NOMO-1 (cell line): ENCODE results near the gene PDE6A.

Experiments
- DNase-seq, 2 experiments: peaks; one replicate each; lab custom pipeline; 2025; ENCODE audit not compliant: unreplicated experiment in 2 of 2; lab: John Stamatoyannopoulos, UW

Gene PDE6A

DNA sequence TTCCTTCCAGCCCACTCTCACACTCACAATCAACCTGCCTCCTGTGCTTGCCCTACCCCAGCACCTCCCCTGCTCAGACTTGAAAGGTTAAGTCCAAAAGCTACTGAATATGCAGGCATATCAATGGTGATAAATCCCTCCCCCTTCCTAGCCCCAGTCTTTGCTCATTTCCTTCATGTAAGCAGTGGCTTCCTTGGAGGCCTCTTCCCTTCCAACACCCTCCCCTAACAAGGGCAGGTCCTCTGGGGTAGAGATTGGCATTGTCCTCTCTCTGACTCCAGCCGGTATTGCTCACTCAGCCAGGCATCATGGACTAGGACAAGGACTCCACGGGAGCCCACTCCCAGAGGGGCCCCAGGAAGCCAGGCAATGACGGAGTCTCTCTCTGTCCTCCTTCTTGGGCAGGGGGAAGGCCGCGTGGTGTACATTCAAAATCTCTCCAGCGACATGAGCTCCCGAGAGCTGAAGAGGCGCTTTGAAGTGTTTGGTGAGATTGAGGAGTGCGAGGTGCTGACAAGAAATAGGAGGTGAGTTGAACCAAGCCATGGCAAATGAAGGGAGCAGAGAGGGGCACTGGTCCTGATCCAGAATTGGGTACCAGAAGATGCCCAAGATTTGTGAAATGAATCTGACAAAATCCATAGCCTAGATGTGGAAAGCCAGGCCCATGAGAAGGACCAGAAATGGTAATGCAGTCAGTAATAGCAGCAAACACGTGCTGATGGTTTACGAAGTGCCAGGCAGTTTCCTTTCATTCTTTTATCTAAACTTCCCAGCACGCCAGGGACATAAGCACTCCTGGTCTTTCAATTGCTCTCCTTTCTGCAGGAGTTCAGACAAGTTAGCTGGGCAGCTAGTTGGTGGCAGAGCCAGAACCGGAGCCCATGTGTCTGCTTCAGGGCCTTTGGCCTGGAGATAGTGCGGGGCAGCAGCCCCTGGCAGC, 102.5 kb downstream of the PDE6A start:
- no peak for DNase-seq

DNA sequence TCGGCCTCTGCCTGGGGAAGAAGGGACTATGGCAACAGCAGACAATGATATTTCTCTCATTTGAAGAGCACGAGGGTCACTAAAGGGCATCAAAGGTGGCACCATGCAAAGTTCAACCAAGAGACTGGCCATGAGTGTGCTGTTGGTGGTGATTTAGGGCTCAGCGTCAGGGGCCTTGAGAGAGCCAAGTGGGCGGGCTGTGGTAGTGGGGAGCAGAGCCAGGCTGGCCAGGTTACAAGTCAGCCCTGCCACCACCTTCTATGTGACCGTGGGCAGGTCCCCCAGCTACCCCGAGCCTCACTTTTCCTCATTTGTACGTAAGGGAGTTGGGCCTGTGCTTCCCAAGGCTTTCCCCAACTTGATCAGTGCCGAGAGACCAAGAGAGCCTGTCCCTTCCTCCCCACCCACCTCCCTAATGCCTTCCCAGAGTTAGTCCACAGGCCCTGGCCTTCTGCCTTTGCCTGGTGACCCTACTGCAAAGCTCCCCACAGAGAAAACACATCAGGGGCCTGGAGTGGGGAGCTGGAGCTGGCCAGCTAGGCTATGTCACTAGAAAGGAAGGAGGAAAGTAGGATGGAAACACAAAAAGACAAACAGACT, 104.3 kb downstream of the PDE6A start:
- DNase-seq = no peak

DNA sequence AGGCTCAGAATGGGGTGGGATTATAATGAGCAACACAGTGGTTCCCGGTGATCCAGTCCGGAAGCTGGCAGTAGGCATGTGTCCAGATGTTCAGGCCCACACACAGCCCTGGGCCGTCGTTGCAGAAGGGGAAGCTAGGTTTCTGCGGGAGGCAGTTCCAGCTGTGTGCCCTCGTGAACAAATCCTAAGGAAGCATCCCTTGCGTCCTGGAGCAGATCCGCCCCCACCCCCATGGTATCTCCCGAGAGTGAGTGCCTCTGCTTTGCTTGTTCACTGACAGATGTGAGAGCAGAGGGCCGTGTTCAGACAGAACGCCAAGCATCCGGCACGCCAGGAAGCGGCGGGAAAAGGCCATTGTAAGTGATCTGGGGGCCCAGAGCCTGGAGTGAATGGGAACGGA, 104.8 kb downstream of the PDE6A start:
- DNase-seq = no peak

DNA sequence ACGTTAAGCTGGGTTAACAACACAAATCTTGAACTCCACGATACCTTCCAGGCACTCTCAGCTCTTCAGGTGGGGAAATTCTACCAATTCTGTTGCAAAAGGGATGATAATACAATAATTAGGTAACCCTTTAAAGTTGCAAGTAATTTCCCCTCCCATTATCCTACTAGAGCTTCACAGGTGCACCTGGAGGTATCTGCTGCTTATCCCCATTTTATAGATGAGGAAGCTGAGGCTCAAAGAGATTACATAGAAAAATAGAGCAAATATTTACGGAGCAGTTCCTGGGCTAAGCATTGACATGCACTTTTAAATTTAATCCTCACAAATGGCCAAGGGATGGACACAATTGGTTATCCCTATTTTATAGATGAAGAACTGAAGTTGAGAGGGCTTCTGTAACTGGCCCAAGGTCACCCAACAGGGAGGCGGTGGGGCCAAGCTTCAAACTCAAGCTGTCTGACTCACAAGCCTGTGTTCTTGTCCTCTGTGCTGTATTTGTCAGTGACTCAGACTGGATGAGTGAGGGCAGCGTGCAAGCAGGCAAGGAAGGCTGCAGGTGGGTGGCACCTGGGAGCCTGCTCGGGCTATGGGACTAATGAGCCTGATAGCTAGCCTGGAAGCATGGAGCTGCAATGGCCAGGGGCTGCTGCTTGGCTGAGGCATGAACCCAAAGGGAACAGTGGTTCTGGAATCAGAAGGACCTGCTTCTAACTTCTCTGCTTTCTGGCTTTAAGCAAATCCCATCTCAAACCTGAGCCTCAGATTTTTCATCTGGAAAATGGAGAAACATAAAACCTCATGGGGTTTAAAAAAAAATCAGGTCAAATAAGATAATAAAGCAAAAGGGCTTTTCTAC, 105.5 kb downstream of the PDE6A start:
- no peak for DNase-seq

DNA sequence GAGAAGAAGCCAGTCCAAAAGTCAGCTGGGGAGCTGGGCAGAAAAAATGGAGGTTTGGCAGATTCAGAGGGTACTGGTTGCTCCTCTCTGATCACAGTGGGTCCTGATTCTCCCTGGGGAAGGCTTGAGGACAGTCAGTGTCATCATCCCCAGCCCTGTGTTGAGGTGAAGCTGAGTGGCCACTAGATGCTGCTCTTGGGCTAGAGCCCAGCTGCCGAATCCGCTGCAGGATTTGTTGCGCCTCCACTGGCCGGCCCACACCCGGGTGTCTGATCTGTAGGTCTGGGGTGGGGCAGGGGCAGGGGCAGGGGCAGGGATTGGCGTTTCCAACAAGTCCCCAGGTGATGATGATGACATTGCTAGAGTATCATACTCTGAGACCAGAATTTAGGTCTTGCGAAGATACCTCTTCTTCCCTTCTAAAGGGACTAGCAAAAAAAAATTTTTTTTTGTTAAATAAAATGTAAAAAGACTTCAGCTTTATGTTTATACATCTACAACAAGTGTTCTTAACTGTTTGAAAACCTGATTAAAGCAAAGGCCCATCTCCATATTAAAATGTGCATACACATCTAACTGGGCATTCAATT, 106.8 kb downstream of the PDE6A start:
- DNase-seq = peak in 1 of 2 experiments; percentile 29

DNA sequence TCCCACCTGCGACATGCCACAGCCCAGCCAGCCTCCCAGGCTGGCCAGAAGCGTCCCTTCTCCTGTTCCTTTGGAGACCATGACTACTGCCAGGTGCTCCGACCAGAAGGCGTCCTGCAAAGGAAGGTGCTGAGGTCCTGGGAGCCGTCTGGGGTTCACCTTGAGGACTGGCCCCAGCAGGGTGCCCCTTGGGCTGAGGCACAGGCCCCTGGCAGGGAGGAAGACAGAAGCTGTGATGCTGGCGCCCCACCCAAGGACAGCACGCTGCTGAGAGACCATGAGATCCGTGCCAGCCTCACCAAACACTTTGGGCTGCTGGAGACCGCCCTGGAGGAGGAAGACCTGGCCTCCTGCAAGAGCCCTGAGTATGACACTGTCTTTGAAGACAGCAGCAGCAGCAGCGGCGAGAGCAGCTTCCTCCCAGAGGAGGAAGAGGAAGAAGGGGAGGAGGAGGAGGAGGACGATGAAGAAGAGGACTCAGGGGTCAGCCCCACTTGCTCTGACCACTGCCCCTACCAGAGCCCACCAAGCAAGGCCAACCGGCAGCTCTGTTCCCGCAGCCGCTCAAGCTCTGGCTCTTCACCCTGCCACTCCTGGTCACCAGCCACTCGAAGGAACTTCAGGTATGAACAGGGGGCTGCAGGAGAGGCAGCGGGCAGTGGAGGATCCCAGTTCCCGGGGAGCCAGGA, 108.0 kb downstream of the PDE6A start:
- DNase-seq = no peak

DNA sequence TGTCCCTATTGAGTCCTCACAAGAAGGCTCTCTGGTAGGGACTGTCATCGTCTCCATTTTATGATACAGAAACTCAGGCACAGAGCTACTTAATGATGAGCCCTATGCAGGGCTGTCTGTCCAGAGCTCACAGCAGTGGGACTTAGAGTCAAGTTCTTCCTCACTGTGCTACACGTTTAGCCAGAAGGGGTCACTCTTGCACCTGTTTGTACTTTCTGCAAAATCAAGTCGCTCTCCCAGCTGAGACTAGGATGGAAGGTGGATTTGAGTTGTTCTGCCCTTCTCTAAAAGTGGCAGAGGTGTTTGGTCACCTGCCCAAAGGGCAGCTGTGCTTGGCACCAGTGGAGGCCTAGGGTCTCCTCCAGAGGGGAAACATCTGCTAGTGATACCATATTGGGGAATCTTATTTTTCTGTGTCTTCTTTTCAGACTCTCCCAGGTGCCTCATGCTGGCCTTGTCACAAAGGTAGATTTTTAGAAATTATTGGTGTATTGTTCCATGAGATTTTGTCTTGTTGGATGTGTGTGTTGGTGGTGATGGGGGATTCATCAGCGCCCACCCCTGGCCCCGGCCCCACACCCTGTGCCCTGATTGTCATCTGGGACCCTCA, 110.2 kb downstream of the PDE6A start:
- DNase-seq = peak in 1 of 2 experiments; percentile 48

DNA sequence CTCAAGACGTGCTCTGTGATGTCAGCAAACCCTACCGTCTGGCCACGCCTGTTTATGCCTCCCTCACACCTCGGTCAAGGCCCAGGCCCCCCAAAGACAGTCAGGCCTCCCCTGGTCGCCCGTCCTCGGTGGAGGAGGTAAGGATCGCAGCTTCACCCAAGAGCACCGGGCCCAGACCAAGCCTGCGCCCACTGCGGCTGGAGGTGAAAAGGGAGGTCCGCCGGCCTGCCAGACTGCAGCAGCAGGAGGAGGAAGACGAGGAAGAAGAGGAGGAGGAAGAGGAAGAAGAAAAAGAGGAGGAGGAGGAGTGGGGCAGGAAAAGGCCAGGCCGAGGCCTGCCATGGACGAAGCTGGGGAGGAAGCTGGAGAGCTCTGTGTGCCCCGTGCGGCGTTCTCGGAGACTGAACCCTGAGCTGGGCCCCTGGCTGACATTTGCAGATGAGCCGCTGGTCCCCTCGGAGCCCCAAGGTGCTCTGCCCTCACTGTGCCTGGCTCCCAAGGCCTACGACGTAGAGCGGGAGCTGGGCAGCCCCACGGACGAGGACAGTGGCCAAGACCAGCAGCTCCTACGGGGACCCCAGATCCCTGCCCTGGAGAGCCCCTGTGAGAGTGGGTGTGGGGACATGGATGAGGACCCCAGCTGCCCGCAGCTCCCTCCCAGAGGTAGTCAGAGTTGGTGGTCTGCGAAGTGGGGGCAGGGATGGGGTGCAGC, 111.3 kb downstream of the PDE6A start:
- DNase-seq = no peak

DNA sequence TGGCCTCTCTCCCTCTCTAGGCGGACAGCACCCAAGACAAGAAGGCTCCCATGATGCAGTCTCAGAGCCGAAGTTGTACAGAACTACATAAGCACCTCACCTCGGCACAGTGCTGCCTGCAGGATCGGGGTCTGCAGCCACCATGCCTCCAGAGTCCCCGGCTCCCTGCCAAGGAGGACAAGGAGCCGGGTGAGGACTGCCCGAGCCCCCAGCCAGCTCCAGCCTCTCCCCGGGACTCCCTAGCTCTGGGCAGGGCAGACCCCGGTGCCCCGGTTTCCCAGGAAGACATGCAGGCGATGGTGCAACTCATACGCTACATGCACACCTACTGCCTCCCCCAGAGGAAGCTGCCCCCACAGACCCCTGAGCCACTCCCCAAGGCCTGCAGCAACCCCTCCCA, 112.0 kb downstream of the PDE6A start:
- DNase-seq = no peak

DNA sequence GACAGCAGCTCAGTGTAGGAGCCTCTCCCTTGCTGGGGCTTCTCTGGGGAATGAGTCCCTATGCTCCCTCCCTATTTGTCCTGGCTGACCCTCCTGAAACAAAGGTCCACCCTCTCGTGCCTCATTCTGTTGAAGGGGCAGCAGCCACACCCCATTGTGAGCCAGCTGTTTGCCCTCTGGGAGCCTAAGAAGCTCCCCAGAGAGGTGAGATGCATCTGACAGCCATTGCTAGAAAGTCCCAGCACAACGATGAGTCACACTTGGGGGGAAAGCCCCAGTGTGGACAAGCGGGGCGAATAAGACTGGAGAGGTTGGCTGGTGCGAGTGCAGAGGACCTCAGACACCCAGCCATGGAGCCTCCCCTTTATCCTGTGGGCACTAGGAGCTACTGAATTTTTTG, 113.1 kb downstream of the PDE6A start:
- DNase-seq = no peak

DNA sequence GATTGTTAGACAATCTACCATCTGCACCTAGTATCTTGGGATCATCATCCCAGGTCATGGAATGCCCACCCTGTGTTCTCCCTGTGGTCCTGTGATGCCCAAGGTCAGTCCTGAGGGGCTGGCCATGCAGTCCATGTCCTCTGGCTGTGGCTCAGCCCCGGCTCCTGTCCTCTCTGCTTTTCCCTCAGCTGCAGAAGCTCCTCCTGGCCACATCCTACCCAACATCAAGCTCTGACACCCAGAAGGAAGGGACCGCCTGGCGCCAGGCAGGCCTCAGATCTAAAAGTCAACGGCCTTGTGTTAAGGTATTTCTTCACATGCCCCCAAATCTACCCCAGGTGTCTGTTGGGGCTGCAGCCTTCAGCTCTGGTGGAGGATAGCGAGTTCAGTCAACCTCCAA, 114.0 kb downstream of the PDE6A start:
- no peak for DNase-seq

DNA sequence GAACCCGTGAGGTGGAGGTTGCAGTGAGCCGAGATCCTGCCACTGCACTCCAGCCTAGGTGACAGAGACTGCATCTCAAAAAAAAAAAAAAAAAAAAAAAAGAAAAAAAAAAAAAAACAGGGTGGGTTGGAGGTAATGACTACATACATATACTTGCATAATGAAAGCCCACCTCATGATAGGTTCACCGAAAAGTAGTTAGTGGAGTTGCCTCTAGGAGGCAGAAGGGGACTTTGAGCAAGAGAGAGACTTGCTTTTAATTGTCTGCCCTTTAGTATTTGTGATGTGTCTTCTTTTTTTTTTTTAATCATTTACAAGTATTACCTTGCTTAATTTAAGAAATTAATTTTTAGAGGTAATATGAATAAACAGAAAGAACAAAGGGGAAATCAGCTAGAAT, 114.6 kb downstream of the PDE6A start:
- no peak for DNase-seq

DNA sequence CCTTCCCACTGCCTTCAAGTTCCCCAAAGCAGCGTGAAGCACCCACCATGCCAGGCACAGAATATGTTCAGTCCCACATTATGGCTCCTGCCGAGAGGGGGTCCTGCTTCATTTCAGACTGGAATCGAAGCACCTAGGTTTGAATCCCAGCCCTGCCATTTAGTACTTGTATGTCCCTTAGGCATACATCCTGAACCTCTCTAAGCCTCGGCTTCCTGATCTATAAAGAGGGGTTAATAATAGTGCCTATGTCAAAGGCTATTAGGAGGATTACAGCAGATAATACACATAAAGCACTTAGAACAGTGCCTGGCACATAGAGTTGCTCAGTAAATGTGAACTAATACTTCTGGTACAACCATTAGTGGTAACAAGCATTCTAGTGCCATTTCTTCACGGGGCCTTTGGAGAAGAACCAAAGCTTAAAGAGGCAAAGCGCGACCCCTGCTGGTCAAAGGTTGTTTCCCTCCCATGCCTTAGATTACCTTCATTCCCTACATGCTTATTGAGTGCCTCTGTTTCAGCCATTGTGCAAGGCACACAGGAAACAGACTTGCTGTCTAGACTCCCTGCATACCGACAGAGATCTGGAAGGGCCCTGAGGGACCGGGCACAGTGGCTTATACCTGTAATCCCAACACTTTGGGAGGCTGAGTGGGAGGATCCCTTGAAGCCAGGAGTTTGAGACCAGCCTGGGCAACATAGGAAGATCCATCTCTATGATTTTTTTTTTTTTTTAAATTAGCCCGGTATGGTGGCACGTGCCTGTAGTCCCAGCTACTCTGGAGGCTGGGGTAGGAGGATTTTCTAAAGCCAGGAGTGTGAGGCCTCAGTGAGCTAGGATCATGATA, 116.2 kb downstream of the PDE6A start:
- peak; percentile 76 to 89 for DNase-seq

DNA sequence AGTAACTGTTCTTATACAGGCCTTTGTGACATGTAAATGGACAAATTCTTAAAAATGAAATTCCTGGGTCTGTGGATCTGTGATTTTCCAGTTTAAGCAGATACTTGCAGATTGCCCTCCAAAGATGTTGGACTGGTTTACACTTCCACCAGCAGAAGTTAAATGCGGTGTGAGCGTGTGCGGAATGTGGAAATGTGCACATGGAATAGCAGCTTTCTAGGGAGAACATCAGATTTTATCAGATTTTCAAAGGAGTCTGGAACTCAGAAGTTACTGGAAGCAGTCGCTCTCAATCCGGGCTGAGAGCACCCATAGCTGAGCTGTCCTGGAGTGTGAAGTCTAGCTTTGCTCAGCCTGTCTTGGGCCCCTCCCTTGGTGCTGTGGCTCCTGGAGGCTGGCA, 117.0 kb downstream of the PDE6A start:
- DNase-seq = no peak

DNA sequence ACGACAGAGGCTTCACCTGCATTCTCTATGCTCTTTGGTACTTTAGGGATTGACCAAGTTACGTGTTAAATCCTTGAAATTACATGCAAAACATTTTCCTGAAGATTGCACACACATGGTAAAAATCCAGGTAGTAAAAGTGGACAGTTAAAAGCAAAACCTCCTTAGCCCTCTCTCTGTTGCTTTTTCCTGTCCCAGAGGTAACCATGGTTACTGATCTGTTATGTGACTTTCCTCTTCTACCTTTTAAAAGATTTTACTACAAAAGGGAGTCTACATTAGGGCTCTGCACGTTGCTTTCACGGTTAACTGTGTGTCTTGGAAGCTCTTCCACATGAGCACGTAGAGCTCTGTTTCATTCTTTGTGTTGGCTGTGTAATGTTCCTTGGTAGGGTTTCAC, 117.5 kb downstream of the PDE6A start:
- no peak for DNase-seq

DNA sequence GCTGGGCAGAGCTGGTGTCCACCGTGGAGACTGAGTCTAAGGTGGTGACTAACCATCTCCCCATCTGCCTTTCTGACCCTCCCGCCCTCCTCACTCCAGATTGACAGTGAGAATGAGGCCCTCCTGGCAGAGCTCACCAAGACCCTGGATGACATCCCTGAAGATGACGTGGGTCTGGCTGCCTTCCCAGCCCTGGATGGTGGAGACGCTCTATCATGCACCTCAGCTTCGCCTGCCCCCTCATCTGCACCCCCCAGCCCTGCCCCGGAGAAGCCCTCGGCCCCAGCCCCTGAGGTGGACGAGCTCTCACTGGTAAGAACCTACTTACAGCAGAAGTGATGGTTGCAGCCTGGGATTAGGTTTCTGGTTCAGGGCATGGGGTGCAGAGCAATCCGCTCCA, 118.0 kb downstream of the PDE6A start:
- no peak for DNase-seq

DNA sequence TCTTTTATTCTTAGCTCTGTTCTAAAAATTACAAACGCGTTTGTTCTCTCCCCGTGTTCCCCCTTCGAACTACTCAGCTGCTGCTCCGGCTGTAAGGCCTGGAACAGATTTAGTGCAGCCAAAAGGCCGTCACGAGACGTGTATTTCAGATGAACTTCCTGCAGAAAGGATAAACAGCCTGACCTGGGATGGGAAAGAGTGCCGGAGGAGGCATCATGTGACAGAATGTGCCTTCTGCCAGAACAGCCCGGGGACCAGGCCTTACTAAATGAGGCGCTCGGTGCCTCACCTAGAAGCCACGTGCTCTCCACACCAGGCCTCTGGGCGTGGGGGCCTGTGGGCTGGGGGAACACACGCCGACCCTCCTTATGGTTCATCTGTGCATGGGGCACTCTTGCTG, 119.7 kb downstream of the PDE6A start:
- no peak for DNase-seq

DNA sequence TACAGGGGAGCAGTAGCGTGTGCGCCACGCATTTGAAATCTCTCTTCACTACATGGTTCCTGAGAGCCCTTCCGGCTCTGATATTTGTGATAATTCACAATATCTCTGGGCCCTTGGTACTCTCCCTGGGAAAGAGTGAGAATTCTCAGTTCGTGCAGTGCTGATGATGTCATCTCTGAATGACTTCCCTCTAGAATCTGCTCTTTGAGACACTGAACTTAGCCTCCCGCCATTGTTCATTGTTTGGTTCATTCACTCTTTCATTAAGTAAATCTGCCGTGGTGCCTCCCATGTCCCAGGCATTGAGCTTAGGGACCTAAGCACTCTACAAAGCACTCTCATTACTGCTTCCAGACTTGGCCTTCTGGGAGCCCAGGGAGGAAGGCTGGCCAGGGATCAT, 120.5 kb downstream of the PDE6A start:
- DNase-seq = no peak
